Chondrocyte (in vitro differentiated cells): Measurements from ENCODE around the gene PRR35. TPM values are rescaled to one million over a fixed set of nuclear protein-coding genes. Genes with fewer than 3 reads are reported as not detected.

Experiments
- DNase-seq: peaks from one replicate; pipeline ENCODE4 v3.0.0; 2021; ENCODE audit warnings: mixed read lengths, low spot score
- H3K27ac Mint-ChIP-seq: one replicate; pipeline ENCODE4 v1.8.0; 2021; ENCODE audit warnings: mild to moderate bottlenecking, moderate library complexity, mixed read lengths; ENCODE audit not compliant: unreplicated experiment
- H3K27me3 Mint-ChIP-seq: 2 replicates; pipeline ENCODE4 v1.8.0; 2021; ENCODE audit warnings: low read depth, mixed read lengths
- H3K36me3 Mint-ChIP-seq: 2 replicates; pipeline ENCODE4 v1.8.0; 2021; ENCODE audit warnings: low read depth, mixed read lengths
- H3K4me1 Mint-ChIP-seq: 2 replicates; pipeline ENCODE4 v1.8.0; 2021; ENCODE audit warnings: low read depth, mild to moderate bottlenecking, mixed read lengths
- H3K4me3 Mint-ChIP-seq: one replicate; pipeline ENCODE4 v1.8.0; 2021; ENCODE audit warnings: mild to moderate bottlenecking, moderate library complexity, mixed read lengths; ENCODE audit not compliant: unreplicated experiment
- H3K9me3 Mint-ChIP-seq: 2 replicates; pipeline ENCODE4 v1.8.0; 2021; ENCODE audit warnings: low read depth, mixed read lengths
- CTCF ChIP-seq: fragments of 200-600 bp; sonication (generic); IDR thresholded peaks from 2 replicates; pipeline ENCODE4 v1.5.0; 2021; ENCODE audit warnings: antibody characterized with exemption, mild to moderate bottlenecking, moderate library complexity
- total RNA-seq: library from RNA; stranded (reverse); gene quantifications from 3 replicates; pipeline ENCODE4 v1.2.1, GENCODE V29; 2021

The PRR35 gene
- total RNA-seq, 1 donor from 2014 or later: not detected

- H3K4me1 Mint-ChIP-seq: peaks cover 5% of the 10 kb centered on the region
- TF ChIP-seq CTCF: no peak
- H3K27ac Mint-ChIP-seq: no peak overlapping the region
- no peaks in the 10 kb centered on the region for H3K9me3 Mint-ChIP-seq
- no peaks in the 10 kb centered on the region for H3K27me3 Mint-ChIP-seq
- H3K36me3 Mint-ChIP-seq: no peaks in the 10 kb centered on the region
- no peak for DNase-seq
- no peak overlapping the region for H3K4me3 Mint-ChIP-seq
Measured at GRCh38 chr16:544517-544916, 15.7 kb upstream of the PRR35 start.

- TF ChIP-seq CTCF: peak; percentile 72
- DNase-seq: no peak
- H3K4me3 Mint-ChIP-seq: no peak overlapping the region
- no peaks in the 10 kb centered on the region for H3K36me3 Mint-ChIP-seq
- no peaks in the 10 kb centered on the region for H3K27me3 Mint-ChIP-seq
- no peaks in the 10 kb centered on the region for H3K4me1 Mint-ChIP-seq
- no peak overlapping the region for H3K27ac Mint-ChIP-seq
- no peaks in the 10 kb centered on the region for H3K9me3 Mint-ChIP-seq
Measured at GRCh38 chr16:546909-547770, 13.1 kb upstream of the PRR35 start.

DNA sequence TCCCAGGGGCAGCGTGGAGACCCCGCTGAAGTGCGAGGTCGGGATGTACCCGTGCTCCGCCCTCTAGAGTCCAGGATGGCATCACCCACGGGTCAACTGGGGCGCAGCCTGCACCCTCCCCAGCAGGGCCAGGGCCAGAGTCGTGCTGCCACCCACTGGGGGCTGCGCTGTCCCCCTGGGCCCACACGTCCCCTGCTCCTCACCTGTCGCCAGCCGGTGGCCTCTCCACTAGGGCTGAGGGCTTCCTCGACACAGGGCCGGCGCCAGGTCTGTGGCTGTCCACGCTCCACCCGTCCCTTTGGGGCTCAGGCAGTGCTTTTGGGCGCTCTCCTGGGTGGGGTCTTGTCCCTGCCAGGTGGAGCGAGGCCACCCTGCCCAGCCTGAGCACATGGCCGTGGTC is 11.6 kb upstream of the PRR35 start:
- Mint-ChIP-seq H3K36me3 (no peaks in the 10 kb centered on the region), H3K4me1 (no peaks in the 10 kb centered on the region), H3K27ac (no peak overlapping the region), H3K27me3 (no peaks in the 10 kb centered on the region), H3K4me3 (no peak overlapping the region), H3K9me3 (no peaks in the 10 kb centered on the region)
- no peak for DNase-seq
- TF ChIP-seq CTCF: no peak

DNA sequence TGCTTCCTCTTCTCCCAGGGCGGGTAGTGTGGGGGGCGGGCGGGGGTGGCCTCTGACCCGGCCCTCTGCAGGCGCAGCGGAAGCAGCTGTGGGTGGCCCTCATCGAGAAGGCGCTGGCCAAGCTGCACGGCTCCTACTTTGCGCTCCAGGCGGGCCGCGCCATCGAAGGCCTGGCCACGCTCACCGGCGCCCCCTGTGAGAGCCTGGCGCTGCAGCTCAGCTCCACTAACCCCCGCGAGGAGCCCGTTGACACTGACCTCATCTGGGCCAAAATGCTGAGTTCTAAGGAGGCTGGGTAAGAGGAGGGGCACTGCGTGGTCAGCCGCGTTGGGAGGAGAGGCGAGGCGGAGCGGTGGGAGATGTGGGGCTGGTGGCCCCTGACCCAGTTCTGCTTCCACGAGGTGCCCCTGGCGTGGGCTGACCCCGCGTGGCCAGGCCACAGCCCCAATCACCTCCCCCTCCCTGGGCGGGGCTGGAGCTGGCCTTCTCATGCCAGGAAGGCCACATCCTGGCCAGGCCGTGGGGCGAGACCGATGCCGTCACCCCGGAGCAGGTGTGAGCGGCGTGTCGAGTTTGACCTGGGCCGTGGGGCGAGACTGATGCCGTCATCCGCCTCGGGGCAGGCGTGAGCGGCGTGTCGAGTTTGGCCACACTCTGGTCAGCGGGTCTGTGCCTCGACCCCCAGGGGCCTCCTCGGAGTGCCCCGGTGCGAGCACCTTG is 10.5 kb upstream of the PRR35 start:
- H3K4me1 Mint-ChIP-seq: peaks cover 3% of the 10 kb centered on the region
- TF ChIP-seq CTCF: peak; percentile 44
- no peaks in the 10 kb centered on the region for H3K9me3 Mint-ChIP-seq
- no peak overlapping the region for H3K4me3 Mint-ChIP-seq
- DNase-seq: no peak
- H3K27ac Mint-ChIP-seq: no peak overlapping the region
- peaks cover 1% of the 10 kb centered on the region for H3K36me3 Mint-ChIP-seq
- H3K27me3 Mint-ChIP-seq: no peaks in the 10 kb centered on the region

DNA sequence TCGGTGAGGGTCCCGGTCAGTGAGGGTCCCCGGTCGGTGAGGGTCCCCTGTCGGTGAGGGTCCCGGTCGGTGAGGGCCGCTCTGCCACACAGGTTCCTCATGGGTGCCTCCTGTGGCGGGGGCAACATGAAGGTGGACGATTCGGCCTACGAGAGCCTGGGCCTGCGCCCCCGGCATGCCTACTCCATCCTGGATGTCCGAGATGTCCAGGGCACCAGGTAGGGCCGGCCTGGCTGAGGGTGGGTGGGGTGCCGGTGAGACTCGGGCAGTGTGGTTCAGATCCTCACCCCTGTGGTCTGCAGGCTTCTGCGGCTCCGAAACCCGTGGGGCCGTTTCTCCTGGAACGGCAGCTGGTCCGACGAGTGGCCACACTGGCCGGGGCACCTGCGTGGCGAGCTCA is 9.0 kb upstream of the PRR35 start:
- H3K9me3 Mint-ChIP-seq: no peaks in the 10 kb centered on the region
- H3K27me3 Mint-ChIP-seq: no peaks in the 10 kb centered on the region
- no peak overlapping the region for H3K27ac Mint-ChIP-seq
- no peak for TF ChIP-seq CTCF
- peaks cover 1% of the 10 kb centered on the region for H3K36me3 Mint-ChIP-seq
- DNase-seq: no peak
- peaks cover 3% of the 10 kb centered on the region for H3K4me1 Mint-ChIP-seq
- H3K4me3 Mint-ChIP-seq: no peak overlapping the region
